CD14-positive monocyte (primary cell): Measurements from ENCODE around the gene LRSAM1. TPM values are rescaled to one million over a fixed set of nuclear protein-coding genes. Genes with fewer than 3 reads are reported as not detected.

Experiments
- DNase-seq, 3 donors: peaks; one replicate each; pipeline ENCODE4 v3.0.0-alpha.2; 2011 to 2022
- H2AFZ ChIP-seq: 2 replicates; pipeline ENCODE4 v1.6.0; 2012; ENCODE audit warnings: mild to moderate bottlenecking, low read depth, low read length, inconsistent platforms; ENCODE audit not compliant: insufficient read depth, poor library complexity, severe bottlenecking
- H3K27ac ChIP-seq, 2 donors: 1 replicate in 1 of 2; 2 replicates in 1 of 2; pipeline ENCODE4 v1.5.1; 2012 to 2013; ENCODE audit warnings: low read length in 2 of 2, control low read depth in 1 of 2, inconsistent platforms in 1 of 2, low read depth in 1 of 2, mild to moderate bottlenecking in 1 of 2
- H3K27me3 ChIP-seq, 2 donors: one replicate each; pipeline versions ENCODE4 v1.6.0 to v1.6.1; 2011 to 2013; ENCODE audit warnings: low read length in 2 of 2; ENCODE audit not compliant: control insufficient read depth in 2 of 2, insufficient read depth in 2 of 2
- H3K36me3 ChIP-seq, 2 donors: replicated peaks in 1 of 2; 1 replicate in 1 of 2; 2 replicates in 1 of 2; pipeline versions ENCODE4 v1.5.1 to v1.6.1; 2012 to 2013; ENCODE audit warnings: low read length in 2 of 2, control low read depth in 1 of 2, inconsistent platforms in 1 of 2, mild to moderate bottlenecking in 1 of 2; ENCODE audit not compliant: insufficient read depth in 2 of 2, control insufficient read depth in 1 of 2
- H3K4me1 ChIP-seq, 2 donors: 1 replicate in 1 of 2; 2 replicates in 1 of 2; pipeline versions ENCODE4 v1.5.1 to v1.6.1; 2012 to 2013; ENCODE audit warnings: low read length in 2 of 2, control low read depth in 1 of 2, inconsistent platforms in 1 of 2, mild to moderate bottlenecking in 1 of 2, moderate library complexity in 1 of 2; ENCODE audit not compliant: insufficient read depth in 2 of 2, control insufficient read depth in 1 of 2
- H3K4me2 ChIP-seq: replicated peaks from 2 replicates; pipeline ENCODE3; 2012; ENCODE audit warnings: low read length, moderate library complexity, mild to moderate bottlenecking; ENCODE audit not compliant: poor library complexity, severe bottlenecking; ENCODE audit errors: extremely low read depth
- H3K4me3 ChIP-seq, 3 experiments: fragments of 200-600 bp in 1 of 3; sonication (generic) in 1 of 3; replicated peaks in 1 of 3; 1 replicate in 2 of 3; 2 replicates in 1 of 3; pipeline ENCODE4 v1.5.1; 2011 to 2013; ENCODE audit warnings: low read length in 3 of 3, mild to moderate bottlenecking in 3 of 3, control low read depth in 2 of 3, low read depth in 2 of 3, inconsistent platforms in 1 of 3, moderate library complexity in 1 of 3
- H3K79me2 ChIP-seq: 2 replicates; pipeline ENCODE4 v1.6.0; 2012; ENCODE audit warnings: mild to moderate bottlenecking, control low read depth, inconsistent platforms, low read length, moderate library complexity; ENCODE audit not compliant: insufficient read depth
- H3K9ac ChIP-seq: 2 replicates; pipeline ENCODE4 v1.6.0; 2017; ENCODE audit warnings: low read length, mild to moderate bottlenecking; ENCODE audit not compliant: insufficient read depth, poor library complexity, severe bottlenecking
- H3K9me3 ChIP-seq, 2 donors: replicated peaks in 1 of 2; 1 replicate in 1 of 2; 2 replicates in 1 of 2; pipeline versions ENCODE4 v1.5.1 to v1.6.1; 2012 to 2013; ENCODE audit warnings: low read length in 2 of 2, control low read depth in 1 of 2; ENCODE audit not compliant: control insufficient read depth in 1 of 2, insufficient read depth in 1 of 2
- H4K20me1 ChIP-seq: 2 replicates; pipeline ENCODE4 v1.6.0; 2012; ENCODE audit warnings: mild to moderate bottlenecking, low read length, control low read depth, moderate library complexity; ENCODE audit not compliant: insufficient read depth
- H3K27ac Mint-ChIP-seq, 7 donors: one replicate each; pipeline ENCODE4 v1.8.0; 2020; ENCODE audit warnings: mild to moderate bottlenecking in 7 of 7, mixed read lengths in 7 of 7, moderate library complexity in 6 of 7, inconsistent platforms in 2 of 7
- H3K27me3 Mint-ChIP-seq, 3 donors: one replicate each; pipeline ENCODE4 v1.8.0; 2021 to 2022; ENCODE audit warnings: low read depth in 3 of 3, mild to moderate bottlenecking in 3 of 3, mixed read lengths in 3 of 3, moderate library complexity in 3 of 3, inconsistent platforms in 1 of 3
- H3K36me3 Mint-ChIP-seq, 2 donors: one replicate each; pipeline ENCODE4 v1.8.0; 2020; ENCODE audit warnings: mixed read lengths in 2 of 2, inconsistent platforms in 1 of 2, mild to moderate bottlenecking in 1 of 2
- H3K4me1 Mint-ChIP-seq: one replicate; pipeline ENCODE4 v1.8.0; 2020; ENCODE audit warnings: mild to moderate bottlenecking, mixed read lengths
- H3K4me3 Mint-ChIP-seq, 2 donors: one replicate each; pipeline ENCODE4 v1.8.0; 2020; ENCODE audit warnings: mild to moderate bottlenecking in 2 of 2, mixed read lengths in 2 of 2, moderate library complexity in 1 of 2
- H3K9me3 Mint-ChIP-seq, 7 donors: one replicate each; pipeline ENCODE4 v1.8.0; 2020 to 2022; ENCODE audit warnings: mixed read lengths in 7 of 7, mild to moderate bottlenecking in 6 of 7, moderate library complexity in 6 of 7, inconsistent platforms in 2 of 7
- WGBS: methylation state at CpG from one replicate; pipeline ENCODE4 v1.1.5; 2013; ENCODE audit warnings: missing lambda C conversion rate; ENCODE audit not compliant: insufficient coverage; 5-methylcytosine and 5-hydroxymethylcytosine counted together
- intact Hi-C, 2 donors: fragments of 100-400 bp; cut with micrococcal nuclease; formaldehyde crosslinking; loops; one replicate each; pipeline versions ENCODE4 v1.15.0 to v1.15.1; 2023
- polyA plus RNA-seq, 3 donors: library from polyadenylated mRNA; depleted of rRNA in 1 of 3; unstranded in 2 of 3; stranded (reverse) in 1 of 3; fragments of 300-500 nt in 2 of 3; fragments of >200 nt in 1 of 3; fragmentation: Illumina TruSeq in 2 of 3; gene quantifications; 1 replicate in 2 of 3; 2 replicates in 1 of 3; pipeline ENCODE4 v1.2.3, GENCODE V29; 2012 to 2021
- TF ChIP-seq, protein P1 (sequence below): fragments of 200-600 bp; IDR thresholded peaks from one replicate; pipeline ENCODE4 v1.8.0; 2022; ENCODE audit warnings: antibody characterized with exemption, mild to moderate bottlenecking

The LRSAM1 gene
- polyA plus RNA-seq, 3 donors, result 6.0 to 19.8 (median 8.2) TPM

GRCh38 chr9:127496974-127497373, 45.7 kb downstream of the LRSAM1 start:
- 93% methylated on average over 12 of the region's 12 CpGs for WGBS
- H3K27ac Mint-ChIP-seq, result no peak overlapping the region

GRCh38 chr9:127497656-127498290, 46.5 kb downstream of the LRSAM1 start:
- Histone ChIP-seq H3K9ac (no peak overlapping the region), H3K4me3 (no peak overlapping the region), H4K20me1 (no peaks in the 10 kb centered on the region), H3K9me3 (no peaks in the 10 kb centered on the region), H3K4me2 (no peak overlapping the region), H3K27me3 (no peaks in the 10 kb centered on the region), H2AFZ (no peak overlapping the region), H3K36me3 (peaks cover 55 to 81% of the 10 kb centered on the region in 2 donors), H3K27ac (no peak overlapping the region), H3K4me1 (no peaks in the 10 kb centered on the region), H3K79me2 (no peaks in the 10 kb centered on the region)
- peaks cover 42 to 76% of the 10 kb centered on the region in 2 donors for H3K36me3 Mint-ChIP-seq
- WGBS, result 95% methylated on average over 13 of the region's 13 CpGs
- H3K27ac Mint-ChIP-seq, result peak overlapping the region in 2 of 7 donors; percentile 46 to 68
- DNase-seq, result no peak
- H3K4me1 Mint-ChIP-seq, result no peaks in the 10 kb centered on the region
- intact Hi-C loops, result no loop called here
- no peaks in the 10 kb centered on the region for H3K27me3 Mint-ChIP-seq
- TF ChIP-seq, protein P1, sequence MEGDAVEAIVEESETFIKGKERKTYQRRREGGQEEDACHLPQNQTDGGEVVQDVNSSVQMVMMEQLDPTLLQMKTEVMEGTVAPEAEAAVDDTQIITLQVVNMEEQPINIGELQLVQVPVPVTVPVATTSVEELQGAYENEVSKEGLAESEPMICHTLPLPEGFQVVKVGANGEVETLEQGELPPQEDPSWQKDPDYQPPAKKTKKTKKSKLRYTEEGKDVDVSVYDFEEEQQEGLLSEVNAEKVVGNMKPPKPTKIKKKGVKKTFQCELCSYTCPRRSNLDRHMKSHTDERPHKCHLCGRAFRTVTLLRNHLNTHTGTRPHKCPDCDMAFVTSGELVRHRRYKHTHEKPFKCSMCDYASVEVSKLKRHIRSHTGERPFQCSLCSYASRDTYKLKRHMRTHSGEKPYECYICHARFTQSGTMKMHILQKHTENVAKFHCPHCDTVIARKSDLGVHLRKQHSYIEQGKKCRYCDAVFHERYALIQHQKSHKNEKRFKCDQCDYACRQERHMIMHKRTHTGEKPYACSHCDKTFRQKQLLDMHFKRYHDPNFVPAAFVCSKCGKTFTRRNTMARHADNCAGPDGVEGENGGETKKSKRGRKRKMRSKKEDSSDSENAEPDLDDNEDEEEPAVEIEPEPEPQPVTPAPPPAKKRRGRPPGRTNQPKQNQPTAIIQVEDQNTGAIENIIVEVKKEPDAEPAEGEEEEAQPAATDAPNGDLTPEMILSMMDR, result no peak
- no peak overlapping the region for H3K4me3 Mint-ChIP-seq
- H3K9me3 Mint-ChIP-seq, result no peaks in the 10 kb centered on the region

More at GRCh38 chr9:127496974-127497373, 45.7 kb downstream of the LRSAM1 start:
- Histone ChIP-seq H3K79me2 (no peaks in the 10 kb centered on the region), H3K27me3 (no peaks in the 10 kb centered on the region), H3K4me1 (no peaks in the 10 kb centered on the region), H3K36me3 (peaks cover 61 to 82% of the 10 kb centered on the region in 2 donors), H4K20me1 (no peaks in the 10 kb centered on the region), H3K4me3 (no peak overlapping the region), H3K9ac (no peak overlapping the region), H3K4me2 (no peak overlapping the region), H3K9me3 (no peaks in the 10 kb centered on the region), H3K27ac (no peak overlapping the region), H2AFZ (no peak overlapping the region)
- Mint-ChIP-seq H3K27me3 (no peaks in the 10 kb centered on the region), H3K4me3 (no peak overlapping the region), H3K4me1 (no peaks in the 10 kb centered on the region), H3K36me3 (peaks cover 47 to 76% of the 10 kb centered on the region in 2 donors), H3K9me3 (no peaks in the 10 kb centered on the region)
- intact Hi-C loops, result no loop called here
- no peak for DNase-seq
- TF ChIP-seq, protein P1, result no peak
